ENCODE measurements around the gene MRPL42. TPM values are rescaled to one million over a fixed set of nuclear protein-coding genes. Genes with fewer than 3 reads are reported as not detected.

Gene MRPL42
- total RNA-seq, 4 donors from 2014 or later = 15.6 to 66.4 (median 27.2) TPM

- TF ChIP-seq CTCF (IDR thresholded peaks at IDR 0.05; ENCODE audit: low read depth) = no peak
Observed at GRCh38 chr12:93521225-93522080, 54.1 kb downstream of the MRPL42 start.

GRCh38 chr12:93524386-93525133 lies 57.2 kb downstream of the MRPL42 start:
- no peak for TF ChIP-seq CTCF (IDR thresholded peaks at IDR 0.05; ENCODE audit: low read depth)

GRCh38 chr12:93526786-93527428 lies 59.6 kb downstream of the MRPL42 start:
- no peak for TF ChIP-seq CTCF (IDR thresholded peaks at IDR 0.05; ENCODE audit: low read depth)

GRCh38 chr12:93530358-93530757 lies 63.0 kb downstream of the MRPL42 start:
- TF ChIP-seq CTCF (IDR thresholded peaks at IDR 0.05; ENCODE audit: low read depth) = no peak

- TF ChIP-seq CTCF (IDR thresholded peaks at IDR 0.05; ENCODE audit: low read depth) = no peak
Observed at GRCh38 chr12:93533310-93533709, 66.0 kb downstream of the MRPL42 start.

GRCh38 chr12:93536111-93536765 lies 68.9 kb downstream of the MRPL42 start:
- TF ChIP-seq CTCF (IDR thresholded peaks at IDR 0.05; ENCODE audit: low read depth) = no peak
